Spleen (tissue), 7 donors: ENCODE data around the gene NAT10.

Source experiments
- CTCF ChIP-seq, 11 experiments: fragments of 200-600 bp in 7 of 11; fragments of 450-650 bp in 4 of 11; sonication (generic) in 4 of 11; IDR thresholded peaks in 8 of 11; conservative IDR thresholded peaks in 3 of 11; 1 replicate in 7 of 11; 2 replicates in 4 of 11; pipeline versions ENCODE4 v1.4.0 to v1.8.0; 2016 to 2021; ENCODE audit warnings: antibody characterized with exemption in 11 of 11, inconsistent platforms in 4 of 11, mild to moderate bottlenecking in 1 of 11
- POLR2A ChIP-seq, 3 donors: fragments of 450-650 bp; IDR thresholded peaks; one replicate each; pipeline ENCODE4 v1.5.1; 2017; ENCODE audit warnings: antibody characterized with exemption in 3 of 3, mild to moderate bottlenecking in 1 of 3
- POLR2AphosphoS5 ChIP-seq, 3 donors: sonication (generic); formaldehyde crosslinking; IDR thresholded peaks; one replicate each; pipeline ENCODE4 v1.5.1; 2017; ENCODE audit warnings: antibody characterized with exemption in 3 of 3
- donor health status: DM: no; HTN: no; CAD: no; lungs with moderate emphysema.
- donor health status: DM: no; HTN: no; CAD: no.
- donor health status: DM: no; HTN: no; CAD: no.

GRCh38 chr11:34151916-34152845 is 46.8 kb downstream of the NAT10 start:
- no peak for TF ChIP-seq POLR2A (IDR thresholded peaks at IDR 0.05)
- no peak for TF ChIP-seq CTCF (IDR thresholded peaks at IDR 0.05 in 8 of 11, conservative IDR thresholded peaks at IDR 0.05 in 3 of 11)
- TF ChIP-seq POLR2AphosphoS5 (IDR thresholded peaks at IDR 0.05), result peak in 1 of 3 donors; percentile 42
